ENCODE data around the gene KIAA0040. TPM values are rescaled to one million over a fixed set of nuclear protein-coding genes. Genes with fewer than 3 reads are reported as not detected.

KIAA0040 gene
- total and polyA plus RNA-seq, 10 of the 15 experiments (the other 5 are each of a cell fraction or from before 2014, with no cell fraction given): 7.6 to 47.7 (median 23.5) TPM

- intact Hi-C loops (cut with micrococcal nuclease; ENCODE audit: unreplicated experiment): no loop called here
- H3K4me1 ChIP-seq (ENCODE audit: control insufficient read depth, insufficient read depth, low read length): peaks cover 34% of the 10 kb centered on the region
- no peak overlapping the region for H3K9ac ChIP-seq (ENCODE audit: control insufficient read depth, insufficient read depth, low read length)
- H3K27me3 ChIP-seq (replicated peaks in 1 of 2; ENCODE audit: control insufficient read depth in 2 of 2, insufficient read depth in 2 of 2, low read length in 1 of 2): no peaks in the 10 kb centered on the region
- ChIA-PET CTCF (interaction anchor here (1.6 to 3.8 kb wide), 5 partner anchors 9 to 111 kb away, joined by 4 to 17 read pairs (median 8); partner anchors contain the start of gene KIAA0040), POLR2A (interaction anchor here (1.2 to 3.5 kb wide), 3 partner anchors 18 to 45 kb away, joined by 3 to 24 read pairs (median 4); no protein-coding TSS in a partner anchor), SMC1A (ENCODE audit: uncharacterized antibody, unreplicated experiment) (interaction anchor here (1.7 to 4.0 kb wide), 9 partner anchors 8 to 111 kb away, joined by 3 to 51 read pairs (median 10); partner anchors contain the start of gene KIAA0040), RAD21 (ENCODE audit: unreplicated experiment) (interaction anchor here (0.6 to 4.0 kb wide), 6 partner anchors 11 to 111 kb away, joined by 3 to 24 read pairs (median 9); no protein-coding TSS in a partner anchor)
- H3K9me3 ChIP-seq (replicated peaks; ENCODE audit: control insufficient read depth, insufficient read depth, low read length): no peaks in the 10 kb centered on the region
- H3K4me3 ChIP-seq: no peak overlapping the region
- ATAC-seq: no peak
- no peak overlapping the region for H3K27ac ChIP-seq (ENCODE audit: control insufficient read depth, insufficient read depth)
- no peaks in the 10 kb centered on the region for H4K20me1 ChIP-seq (ENCODE audit: control insufficient read depth, insufficient read depth)
- H3K79me2 ChIP-seq (ENCODE audit: control insufficient read depth, insufficient read depth, low read length): no peaks in the 10 kb centered on the region
- BruUV-seq (replicated peaks): no TSS peak
- in situ Hi-C loops (cut with MboI): no loop called here
- H3K4me2 ChIP-seq (ENCODE audit: control insufficient read depth, insufficient read depth): no peak overlapping the region
- no peaks in the 10 kb centered on the region for H3K36me3 ChIP-seq (ENCODE audit: control insufficient read depth in 2 of 2, insufficient read depth in 2 of 2, low read length in 1 of 2)
- TF ChIP-seq TCF7 (IDR thresholded peaks at IDR 0.05; ENCODE audit: borderline replicate concordance): no peak
- no peak for TF ChIP-seq CTCF (IDR thresholded peaks at IDR 0.05 in 2 of 3, conservative IDR thresholded peaks at IDR 0.05 in 1 of 3; ENCODE audit: control insufficient read depth in 2 of 3, extremely low read depth in 1 of 3, insufficient read depth in 1 of 3, low read depth in 3 of 3, low read length in 3 of 3)
- TF ChIP-seq BCL3 (IDR thresholded peaks at IDR 0.05; ENCODE audit: borderline replicate concordance, insufficient read depth, low read depth, low read length, poor library complexity, severe bottlenecking): no peak
- no peak for TF ChIP-seq GABPA (IDR thresholded peaks at IDR 0.05; ENCODE audit: low read depth)
- no peak for TF ChIP-seq PKNOX1 (IDR thresholded peaks at IDR 0.05)
- TF ChIP-seq MAX (IDR thresholded peaks at IDR 0.05; ENCODE audit: low read depth, low read length): no peak
- TF ChIP-seq YBX1 (IDR thresholded peaks at IDR 0.05): no peak
- no peak for TF ChIP-seq RB1 (IDR thresholded peaks at IDR 0.05; ENCODE audit: borderline replicate concordance)
- no peak for TF ChIP-seq CHD1 (IDR thresholded peaks at IDR 0.05; ENCODE audit: low read depth, low read length)
- no peak for FAIRE-seq
- WGBS (ENCODE audit: insufficient coverage, insufficient replicate concordance, low lambda C conversion rate, missing lambda C conversion rate): 100% methylated on average over 2 of the region's 2 CpGs
- H2AFZ ChIP-seq (ENCODE audit: control insufficient read depth, low read depth, low read length): no peak overlapping the region
- DNase-seq (ENCODE audit: low read depth, low spot score): no peak
Observed at GRCh38 chr1:175207971-175208370, 15.4 kb upstream of the KIAA0040 start.
